Panc1 (cell line): ENCODE measurements around the gene C16orf74. TPM values are rescaled to one million over a fixed set of nuclear protein-coding genes. Genes with fewer than 3 reads are reported as not detected.

Experiments
- ATAC-seq: fragments of 200-7000 bp; cut with Tn5 transposase; 2 replicates; pipeline ENCODE4 v1.9.1; 2020; ENCODE audit warnings: mild to moderate bottlenecking, moderate library complexity
- BruUV-seq: library from RNA; stranded (reverse); fragments of 400-500 nt; replicated peaks from 2 replicates; lab custom pipeline; 2021; lab: Mats Ljungman, UMichigan
- CTCF ChIA-PET: fragments of 300-600 bp; sonication (Branson Sonifier 250); formaldehyde crosslinking; loops from one replicate; lab custom pipeline; 2022; ENCODE audit warnings: antibody characterized with exemption; lab: Charles Lee
- POLR2A ChIA-PET: fragments of 300-600 bp; sonication (Branson Sonifier 250); formaldehyde crosslinking; loops from one replicate; lab custom pipeline; 2022; ENCODE audit warnings: antibody characterized with exemption; lab: Charles Lee
- DNase-seq: peaks from one replicate; pipeline ENCODE4 v3.0.0-alpha.2; 2010; ENCODE audit warnings: low read depth, low spot score
- H3K27ac ChIP-seq: 2 replicates; pipeline ENCODE4 v1.5.1; 2011; ENCODE audit warnings: mild to moderate bottlenecking, low read length, inconsistent platforms
- H3K27me3 ChIP-seq: fragments of 200-500 bp; sonication (Bioruptor generic); 2 replicates; pipeline ENCODE4 v1.6.0; 2014; ENCODE audit warnings: low read length, inconsistent platforms; ENCODE audit not compliant: control insufficient read depth, insufficient read depth
- H3K36me3 ChIP-seq: fragments of 200-500 bp; sonication (Bioruptor generic); 2 replicates; pipeline ENCODE4 v1.5.1; 2014; ENCODE audit warnings: inconsistent platforms, mild to moderate bottlenecking, low read length, moderate library complexity; ENCODE audit not compliant: control insufficient read depth, insufficient read depth
- H3K4me1 ChIP-seq: 2 replicates; pipeline ENCODE4 v1.5.1; 2011; ENCODE audit warnings: inconsistent platforms, mild to moderate bottlenecking, low read length, moderate library complexity; ENCODE audit not compliant: control insufficient read depth, insufficient read depth
- H3K4me3 ChIP-seq, 2 experiments: 2 replicates each; pipeline ENCODE4 v1.5.1; 2011 to 2012; ENCODE audit warnings: low read depth in 2 of 2, low read length in 2 of 2, mild to moderate bottlenecking in 2 of 2, inconsistent platforms in 1 of 2, moderate library complexity in 1 of 2
- H3K9me3 ChIP-seq: fragments of 200-500 bp; sonication (Bioruptor generic); 2 replicates; pipeline ENCODE4 v1.5.1; 2014; ENCODE audit warnings: low read depth, mild to moderate bottlenecking, inconsistent platforms, low read length, moderate library complexity; ENCODE audit not compliant: control insufficient read depth, insufficient read depth
- POLR2AphosphoS5 ChIP-seq: IDR thresholded peaks from 2 replicates; pipeline ENCODE4 v1.6.1; 2012; ENCODE audit warnings: mild to moderate bottlenecking, low read depth, low read length, moderate library complexity
- REST ChIP-seq, 2 experiments: IDR thresholded peaks; 2 replicates each; pipeline ENCODE4 v1.6.1; 2011 to 2012; ENCODE audit warnings: low read depth in 2 of 2, control low read depth in 1 of 2, low read length in 1 of 2, mild to moderate bottlenecking in 1 of 2, moderate library complexity in 1 of 2; ENCODE audit not compliant: insufficient read depth in 1 of 2
- SIN3A ChIP-seq: IDR thresholded peaks from 2 replicates; pipeline ENCODE4 v1.6.1; 2012; ENCODE audit warnings: low read depth, mild to moderate bottlenecking, low read length, moderate library complexity, borderline replicate concordance; ENCODE audit not compliant: insufficient read depth
- TCF7L2 ChIP-seq: IDR thresholded peaks from 2 replicates; pipeline ENCODE4 v1.6.1; 2011; ENCODE audit warnings: mild to moderate bottlenecking, low read depth, low read length, inconsistent platforms
- in situ Hi-C: cut with HindIII; loops from 2 replicates; pipeline ENCODE4 v1.10.0; 2016; ENCODE audit warnings: low sequenced_read_pairs, low pct_unique_long_range_greater_than_20kb
- intact Hi-C: fragments of 100-400 bp; cut with micrococcal nuclease; formaldehyde crosslinking; loops from one replicate; pipeline ENCODE4 v1.10.0; 2022; ENCODE audit not compliant: unreplicated experiment
- total RNA-seq: library from RNA; stranded (reverse); gene quantifications from one replicate; pipeline ENCODE4 v1.2.1, GENCODE V29; 2021; ENCODE audit not compliant: unreplicated experiment
- TF ChIP-seq, protein P1 (sequence below): fragments of 450-650 bp; IDR thresholded peaks from 2 replicates; pipeline ENCODE4 v1.5.1; 2017; ENCODE audit warnings: mild to moderate bottlenecking

Gene C16orf74
- total RNA-seq, 1 experiment from 2014 or later, result 1.5 TPM

GRCh38 chr16:85782451-85782850, 31.6 kb upstream of the C16orf74 start:
- Histone ChIP-seq H3K4me1 (no peaks in the 10 kb centered on the region), H3K27me3 (no peaks in the 10 kb centered on the region), H3K36me3 (peaks cover 3% of the 10 kb centered on the region; the same call in 1 of the 2 replicates), H3K4me3 (no peak overlapping the region), H3K27ac (no peak overlapping the region), H3K9me3 (no peaks in the 10 kb centered on the region)
- ATAC-seq (no peak), DNase-seq (no peak)
- TF ChIP-seq POLR2AphosphoS5, result no peak
- TF ChIP-seq, protein P1, sequence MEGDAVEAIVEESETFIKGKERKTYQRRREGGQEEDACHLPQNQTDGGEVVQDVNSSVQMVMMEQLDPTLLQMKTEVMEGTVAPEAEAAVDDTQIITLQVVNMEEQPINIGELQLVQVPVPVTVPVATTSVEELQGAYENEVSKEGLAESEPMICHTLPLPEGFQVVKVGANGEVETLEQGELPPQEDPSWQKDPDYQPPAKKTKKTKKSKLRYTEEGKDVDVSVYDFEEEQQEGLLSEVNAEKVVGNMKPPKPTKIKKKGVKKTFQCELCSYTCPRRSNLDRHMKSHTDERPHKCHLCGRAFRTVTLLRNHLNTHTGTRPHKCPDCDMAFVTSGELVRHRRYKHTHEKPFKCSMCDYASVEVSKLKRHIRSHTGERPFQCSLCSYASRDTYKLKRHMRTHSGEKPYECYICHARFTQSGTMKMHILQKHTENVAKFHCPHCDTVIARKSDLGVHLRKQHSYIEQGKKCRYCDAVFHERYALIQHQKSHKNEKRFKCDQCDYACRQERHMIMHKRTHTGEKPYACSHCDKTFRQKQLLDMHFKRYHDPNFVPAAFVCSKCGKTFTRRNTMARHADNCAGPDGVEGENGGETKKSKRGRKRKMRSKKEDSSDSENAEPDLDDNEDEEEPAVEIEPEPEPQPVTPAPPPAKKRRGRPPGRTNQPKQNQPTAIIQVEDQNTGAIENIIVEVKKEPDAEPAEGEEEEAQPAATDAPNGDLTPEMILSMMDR, result no peak
- TF ChIP-seq SIN3A, result no peak
- TF ChIP-seq TCF7L2, result no peak
- BruUV-seq, result no TSS peak
- intact Hi-C loops (no loop called here), in situ Hi-C loops (no loop called here)
- ChIA-PET CTCF (no interaction called here), POLR2A (interaction anchor here (0.6 kb wide), 1 partner anchor 37 kb away, joined by 5 read pairs; no protein-coding TSS in a partner anchor)

GRCh38 chr16:85781695-85782370, 30.9 kb upstream of the C16orf74 start:
- H3K9me3 ChIP-seq, result no peaks in the 10 kb centered on the region
- intact Hi-C loops (no loop called here), in situ Hi-C loops (no loop called here)
- ATAC-seq, result no peak
- no TSS peak for BruUV-seq
- H3K4me3 ChIP-seq, result no peak overlapping the region
- no peak overlapping the region for H3K27ac ChIP-seq
- ChIA-PET CTCF (no interaction called here), POLR2A (interaction anchor here (0.6 kb wide), 1 partner anchor 37 kb away, joined by 5 read pairs; no protein-coding TSS in a partner anchor)
- no peaks in the 10 kb centered on the region for H3K27me3 ChIP-seq
- H3K36me3 ChIP-seq, result peaks cover 3% of the 10 kb centered on the region; the same call in 1 of the 2 replicates
- no peaks in the 10 kb centered on the region for H3K4me1 ChIP-seq
- TF ChIP-seq TCF7L2, result no peak
- TF ChIP-seq, protein P1, result no peak
- no peak for TF ChIP-seq REST (IDR thresholded peaks at IDR 0.05; ENCODE audit: insufficient read depth in 1 of 2, low read depth in 2 of 2, low read length in 1 of 2)
- no peak for TF ChIP-seq POLR2AphosphoS5
- no peak for TF ChIP-seq SIN3A
- DNase-seq, result no peak
